ENCODE results near the gene ANKRD40CL. TPM values are rescaled to one million over a fixed set of nuclear protein-coding genes. Genes with fewer than 3 reads are reported as not detected.

ANKRD40CL gene, protein sequence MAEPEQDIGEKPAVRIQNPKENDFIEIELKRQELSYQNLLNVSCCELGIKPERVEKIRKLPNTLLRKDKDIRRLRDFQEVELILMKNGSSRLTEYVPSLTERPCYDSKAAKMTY
- 0.64 TPM in 1 of 2 replicates, not detected in the other for total RNA-seq (2022)
- percentile 23 among the genes with signal in this experiment for Bru-seq, nascent RNA
- percentile 16 among the genes with signal in this experiment for BruChase-seq, experiment 1, labeled RNA remaining after a 6-hour chase
- percentile 10 among the genes with signal in this experiment for BruChase-seq, experiment 2, labeled RNA remaining after a 2-hour chase
- long read RNA-seq, partial matches to known transcripts = 0 of 2 reads
- long read RNA-seq, other reads (novel, unspliced or antisense) = 1 of 2 reads

DNA sequence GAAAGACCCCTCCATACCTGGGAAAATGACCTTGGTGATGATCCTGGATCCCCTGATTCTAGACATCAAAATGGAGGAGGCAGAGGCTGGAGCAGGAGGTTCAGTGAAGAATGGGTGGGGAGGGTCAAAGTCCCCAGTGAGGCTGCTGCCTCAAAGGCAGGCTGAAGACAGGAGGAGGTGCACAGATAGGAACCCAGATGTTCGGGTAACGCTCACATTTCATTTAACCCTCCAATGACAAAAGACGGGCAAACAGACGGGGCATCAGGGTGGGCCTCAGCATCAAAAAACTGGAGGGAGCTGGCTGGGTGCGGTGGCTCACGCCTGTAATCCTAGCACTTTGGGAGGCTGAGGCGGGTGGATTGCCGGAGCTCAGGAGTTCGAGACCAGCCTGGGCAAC lies at the start of gene ANKRD40CL:
Gene ANKRD40CL (minus strand): TSS at position 73 of the 400 bp plus-strand sequence. CDS start 605 bp downstream, outside the sequence.
- BruUV-seq (replicated peaks) = no TSS peak
- no peak within 1 kb of the TSS for H3K4me3 Mint-ChIP-seq (ENCODE audit: low read depth, unreplicated experiment)
- CTCF ChIA-PET = interaction anchor here (0.9 to 1.0 kb wide), 3 partner anchors 15 to 19 kb away, joined by 3 to 6 read pairs (median 5); no protein-coding TSS in a partner anchor
- no peaks in the 10 kb centered on the region for H3K27me3 Mint-ChIP-seq (ENCODE audit: unreplicated experiment)
- H3K27ac Mint-ChIP-seq (ENCODE audit: unreplicated experiment) = peak within 1 kb of the TSS; percentile 43
- intact Hi-C loops (cut with micrococcal nuclease; ENCODE audit: unreplicated experiment) = no loop called here
- H3K36me3 Mint-ChIP-seq (ENCODE audit: insufficient read depth, unreplicated experiment) = no peaks in the 10 kb centered on the region
- H3K4me1 Mint-ChIP-seq (ENCODE audit: low read depth, unreplicated experiment) = peaks cover 48% of the 10 kb centered on the region
- H3K9me3 Mint-ChIP-seq (ENCODE audit: low read depth, unreplicated experiment) = no peaks in the 10 kb centered on the region
- no peak for DNase-seq
- TF ChIP-seq, protein P1, sequence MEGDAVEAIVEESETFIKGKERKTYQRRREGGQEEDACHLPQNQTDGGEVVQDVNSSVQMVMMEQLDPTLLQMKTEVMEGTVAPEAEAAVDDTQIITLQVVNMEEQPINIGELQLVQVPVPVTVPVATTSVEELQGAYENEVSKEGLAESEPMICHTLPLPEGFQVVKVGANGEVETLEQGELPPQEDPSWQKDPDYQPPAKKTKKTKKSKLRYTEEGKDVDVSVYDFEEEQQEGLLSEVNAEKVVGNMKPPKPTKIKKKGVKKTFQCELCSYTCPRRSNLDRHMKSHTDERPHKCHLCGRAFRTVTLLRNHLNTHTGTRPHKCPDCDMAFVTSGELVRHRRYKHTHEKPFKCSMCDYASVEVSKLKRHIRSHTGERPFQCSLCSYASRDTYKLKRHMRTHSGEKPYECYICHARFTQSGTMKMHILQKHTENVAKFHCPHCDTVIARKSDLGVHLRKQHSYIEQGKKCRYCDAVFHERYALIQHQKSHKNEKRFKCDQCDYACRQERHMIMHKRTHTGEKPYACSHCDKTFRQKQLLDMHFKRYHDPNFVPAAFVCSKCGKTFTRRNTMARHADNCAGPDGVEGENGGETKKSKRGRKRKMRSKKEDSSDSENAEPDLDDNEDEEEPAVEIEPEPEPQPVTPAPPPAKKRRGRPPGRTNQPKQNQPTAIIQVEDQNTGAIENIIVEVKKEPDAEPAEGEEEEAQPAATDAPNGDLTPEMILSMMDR (IDR thresholded peaks at IDR 0.05; ENCODE audit: unreplicated experiment) = no peak

DNA sequence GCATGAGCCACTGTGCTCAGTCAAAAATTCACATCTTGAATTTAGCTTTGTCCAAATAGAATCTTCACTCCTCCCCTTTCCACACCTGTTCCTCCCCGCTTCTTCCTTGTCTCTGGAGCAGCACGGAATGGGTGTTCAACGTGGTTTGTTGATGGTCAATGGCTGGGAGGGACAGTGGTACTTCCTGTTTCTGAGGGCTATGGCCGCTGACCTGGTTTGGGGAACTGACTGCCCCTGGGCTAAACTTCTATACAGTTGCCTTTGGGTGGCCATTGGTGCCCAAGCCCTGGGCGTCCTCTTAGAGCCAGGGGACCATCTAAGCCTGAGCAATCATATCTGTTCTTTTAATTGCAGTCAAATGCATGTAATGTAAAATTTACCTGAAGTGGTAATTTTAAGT lies 49.0 kb upstream of the ANKRD40CL start:
- TF ChIP-seq, protein P1 (IDR thresholded peaks at IDR 0.05; ENCODE audit: unreplicated experiment) = no peak
- intact Hi-C loops (cut with micrococcal nuclease; ENCODE audit: unreplicated experiment) = no loop called here
- no peak for DNase-seq
- Mint-ChIP-seq H3K36me3 (ENCODE audit: insufficient read depth, unreplicated experiment) (no peaks in the 10 kb centered on the region), H3K9me3 (ENCODE audit: low read depth, unreplicated experiment) (no peaks in the 10 kb centered on the region), H3K27me3 (ENCODE audit: unreplicated experiment) (peaks cover 37% of the 10 kb centered on the region), H3K4me1 (ENCODE audit: low read depth, unreplicated experiment) (peaks cover 19% of the 10 kb centered on the region), H3K4me3 (ENCODE audit: low read depth, unreplicated experiment) (no peak overlapping the region), H3K27ac (ENCODE audit: unreplicated experiment) (no peak overlapping the region)
- no TSS peak for BruUV-seq (replicated peaks)
- CTCF ChIA-PET = no interaction called here

DNA sequence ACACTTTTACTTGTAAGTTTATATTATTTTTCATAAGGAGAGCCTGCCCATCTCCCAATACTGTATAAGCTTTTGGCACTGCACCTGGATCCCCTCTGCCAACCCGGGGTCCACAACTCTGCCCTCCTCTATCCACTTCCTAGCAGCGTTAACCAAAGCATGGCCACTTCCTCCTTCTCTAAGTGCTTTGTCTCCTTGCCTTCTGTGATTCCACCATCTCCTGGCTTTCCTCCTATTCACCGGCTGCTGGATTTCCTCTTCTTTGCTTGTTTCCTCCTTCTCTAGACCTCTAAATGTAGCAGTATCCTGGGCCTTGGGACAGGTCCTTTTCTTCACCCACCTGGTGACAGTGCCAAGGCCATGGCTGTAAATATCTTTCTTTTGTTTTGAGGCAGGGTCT lies 48.1 kb upstream of the ANKRD40CL start:
- BruUV-seq (replicated peaks) = no TSS peak
- H3K4me3 Mint-ChIP-seq (ENCODE audit: low read depth, unreplicated experiment) = no peak overlapping the region
- peaks cover 46% of the 10 kb centered on the region for H3K27me3 Mint-ChIP-seq (ENCODE audit: unreplicated experiment)
- CTCF ChIA-PET = interaction anchor here (0.7 kb wide), 1 partner anchor 24 kb away, joined by 6 read pairs; no protein-coding TSS in a partner anchor
- no peak for DNase-seq
- intact Hi-C loops (cut with micrococcal nuclease; ENCODE audit: unreplicated experiment) = no loop called here
- no peaks in the 10 kb centered on the region for H3K36me3 Mint-ChIP-seq (ENCODE audit: insufficient read depth, unreplicated experiment)
- TF ChIP-seq, protein P1 (IDR thresholded peaks at IDR 0.05; ENCODE audit: unreplicated experiment) = no peak
- H3K4me1 Mint-ChIP-seq (ENCODE audit: low read depth, unreplicated experiment) = peaks cover 19% of the 10 kb centered on the region
- no peaks in the 10 kb centered on the region for H3K9me3 Mint-ChIP-seq (ENCODE audit: low read depth, unreplicated experiment)
- no peak overlapping the region for H3K27ac Mint-ChIP-seq (ENCODE audit: unreplicated experiment)

DNA sequence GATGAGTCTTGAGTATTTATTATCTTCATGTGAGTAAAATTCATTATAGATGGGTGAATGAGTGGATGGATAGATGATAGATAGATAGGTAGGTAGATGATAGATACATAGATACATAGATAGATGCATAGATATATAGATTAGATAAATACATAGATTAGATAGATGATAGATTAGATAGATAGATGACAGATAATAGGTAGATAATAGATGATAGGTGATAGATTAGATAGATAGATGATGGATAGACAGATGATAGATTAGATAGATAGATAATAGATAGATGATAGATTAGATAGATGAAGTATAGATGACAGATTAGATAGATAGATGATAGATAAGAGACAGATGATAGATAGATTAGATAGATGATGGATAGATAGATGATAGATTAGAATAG lies 46.3 kb upstream of the ANKRD40CL start:
- DNase-seq = no peak
- CTCF ChIA-PET = no interaction called here
- no TSS peak for BruUV-seq (replicated peaks)
- no peak overlapping the region for H3K4me3 Mint-ChIP-seq (ENCODE audit: low read depth, unreplicated experiment)
- TF ChIP-seq, protein P1 (IDR thresholded peaks at IDR 0.05; ENCODE audit: unreplicated experiment) = no peak
- H3K27ac Mint-ChIP-seq (ENCODE audit: unreplicated experiment) = no peak overlapping the region
- peaks cover 32% of the 10 kb centered on the region for H3K27me3 Mint-ChIP-seq (ENCODE audit: unreplicated experiment)
- H3K4me1 Mint-ChIP-seq (ENCODE audit: low read depth, unreplicated experiment) = peaks cover 11% of the 10 kb centered on the region
- H3K9me3 Mint-ChIP-seq (ENCODE audit: low read depth, unreplicated experiment) = no peaks in the 10 kb centered on the region
- intact Hi-C loops (cut with micrococcal nuclease; ENCODE audit: unreplicated experiment) = no loop called here
- H3K36me3 Mint-ChIP-seq (ENCODE audit: insufficient read depth, unreplicated experiment) = no peaks in the 10 kb centered on the region
